Measurements from ENCODE around the gene ADRA2B.

DNA sequence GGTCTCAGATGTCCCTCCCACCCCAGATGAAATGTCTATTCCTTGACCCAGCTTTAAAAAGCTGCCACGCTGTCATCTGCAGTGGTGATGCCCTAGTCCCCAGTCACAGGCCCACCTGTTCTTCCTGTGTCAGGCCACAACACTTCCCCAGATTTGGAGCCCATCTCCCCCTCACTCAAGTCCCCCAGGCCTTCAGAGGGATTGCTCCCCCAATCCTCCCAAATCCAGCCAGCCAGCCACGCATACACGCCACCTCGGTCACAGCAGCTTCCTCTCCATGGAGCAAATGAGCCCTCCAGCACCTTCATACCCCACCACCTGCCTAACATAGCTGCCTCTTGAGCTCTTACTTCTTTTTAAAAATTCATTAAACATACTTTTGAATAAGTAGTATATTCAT lies 14.1 kb upstream of the ADRA2B start:
- TF ChIP-seq, protein P1, sequence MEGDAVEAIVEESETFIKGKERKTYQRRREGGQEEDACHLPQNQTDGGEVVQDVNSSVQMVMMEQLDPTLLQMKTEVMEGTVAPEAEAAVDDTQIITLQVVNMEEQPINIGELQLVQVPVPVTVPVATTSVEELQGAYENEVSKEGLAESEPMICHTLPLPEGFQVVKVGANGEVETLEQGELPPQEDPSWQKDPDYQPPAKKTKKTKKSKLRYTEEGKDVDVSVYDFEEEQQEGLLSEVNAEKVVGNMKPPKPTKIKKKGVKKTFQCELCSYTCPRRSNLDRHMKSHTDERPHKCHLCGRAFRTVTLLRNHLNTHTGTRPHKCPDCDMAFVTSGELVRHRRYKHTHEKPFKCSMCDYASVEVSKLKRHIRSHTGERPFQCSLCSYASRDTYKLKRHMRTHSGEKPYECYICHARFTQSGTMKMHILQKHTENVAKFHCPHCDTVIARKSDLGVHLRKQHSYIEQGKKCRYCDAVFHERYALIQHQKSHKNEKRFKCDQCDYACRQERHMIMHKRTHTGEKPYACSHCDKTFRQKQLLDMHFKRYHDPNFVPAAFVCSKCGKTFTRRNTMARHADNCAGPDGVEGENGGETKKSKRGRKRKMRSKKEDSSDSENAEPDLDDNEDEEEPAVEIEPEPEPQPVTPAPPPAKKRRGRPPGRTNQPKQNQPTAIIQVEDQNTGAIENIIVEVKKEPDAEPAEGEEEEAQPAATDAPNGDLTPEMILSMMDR (IDR thresholded peaks at IDR 0.05) = no peak
- no peak for TF ChIP-seq POLR2A (IDR thresholded peaks at IDR 0.05)

Data from Peyer's patch (tissue), 4 donors.